GM10266 (cell line): ENCODE measurements around the gene GPX7.

ENCODE experiments used
- DNase-seq: peaks from one replicate; pipeline ENCODE4 v3.0.0; 2012; ENCODE audit errors: extremely low spot score
- CTCF ChIP-seq: IDR thresholded peaks from 2 replicates; pipeline ENCODE4 v1.5.1; 2012; ENCODE audit warnings: mild to moderate bottlenecking, low read depth; ENCODE audit not compliant: control insufficient read depth, insufficient read depth; ENCODE audit errors: missing control alignments

The GPX7 gene

GRCh38 chr1:52588535-52588934 lies 13.6 kb upstream of the GPX7 start:
- no peak for DNase-seq
- TF ChIP-seq CTCF, result no peak

GRCh38 chr1:52590266-52590665 lies 11.9 kb upstream of the GPX7 start:
- no peak for TF ChIP-seq CTCF
- DNase-seq, result no peak

- TF ChIP-seq CTCF, result no peak
Measured at GRCh38 chr1:52592637-52593323, 9.4 kb upstream of the GPX7 start.

GRCh38 chr1:52593495-52593894 lies 8.7 kb upstream of the GPX7 start:
- no peak for DNase-seq
- TF ChIP-seq CTCF, result no peak

More at GRCh38 chr1:52592637-52593323, 9.4 kb upstream of the GPX7 start:
- DNase-seq, result no peak

GRCh38 chr1:52595061-52595460 lies 7.1 kb upstream of the GPX7 start:
- no peak for DNase-seq
- TF ChIP-seq CTCF, result no peak

- TF ChIP-seq CTCF, result no peak
- no peak for DNase-seq
Measured at GRCh38 chr1:52597912-52598311, 4.3 kb upstream of the GPX7 start.

GRCh38 chr1:52598729-52599128 lies 3.4 kb upstream of the GPX7 start:
- TF ChIP-seq CTCF, result no peak
- DNase-seq, result no peak
